Ramos (cell line): ENCODE results near the gene SURF2.
"Not testable (repeated sequence)": the region's sequence is repeated elsewhere in the genome, so short reads cannot be mapped to it uniquely, and the experiment has no call there.

Experiments used
- in situ Hi-C: fragments of 300-500 bp; cut with MboI; formaldehyde crosslinking; loops from one replicate; pipeline ENCODE4 v1.14.3; 2022; ENCODE audit warnings: low sequenced_read_pairs; ENCODE audit not compliant: unreplicated experiment

SURF2 gene

GRCh38 chr9:133356391-133357091, at the start of gene SURF2, which contains the start of gene SURF1:
Gene SURF2 (plus strand): TSS chr9:133356550. CDS start chr9:133356593, 43 bp downstream.
Gene SURF1 (minus strand): TSS chr9:133356487. CDS start chr9:133356453, 34 bp downstream.
- in situ Hi-C loops = no loop called here

DNA sequence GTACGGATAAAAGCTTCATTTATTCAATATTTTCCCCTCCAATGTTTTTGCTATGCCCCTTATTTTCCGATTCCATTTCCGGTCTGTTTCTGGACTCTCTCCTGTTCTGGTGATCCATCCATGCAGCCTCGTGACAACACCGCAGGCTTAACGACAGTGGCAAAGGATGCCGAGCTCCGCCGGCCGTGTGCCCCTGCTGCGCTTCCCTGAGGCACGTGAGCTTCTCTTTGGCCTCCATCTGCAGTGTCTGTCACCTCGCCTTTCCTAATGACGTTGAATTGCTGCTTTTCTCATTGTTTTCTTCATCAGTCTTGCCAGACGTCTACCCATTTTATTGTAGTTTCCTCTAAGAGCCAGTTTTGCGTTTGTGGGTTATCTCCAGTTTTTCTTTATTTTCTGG, 49.0 kb upstream of the SURF2 start:
- in situ Hi-C loops = no loop called here

GRCh38 chr9:133309608-133310007, 46.7 kb upstream of the SURF2 start:
- in situ Hi-C loops = no loop called here

DNA sequence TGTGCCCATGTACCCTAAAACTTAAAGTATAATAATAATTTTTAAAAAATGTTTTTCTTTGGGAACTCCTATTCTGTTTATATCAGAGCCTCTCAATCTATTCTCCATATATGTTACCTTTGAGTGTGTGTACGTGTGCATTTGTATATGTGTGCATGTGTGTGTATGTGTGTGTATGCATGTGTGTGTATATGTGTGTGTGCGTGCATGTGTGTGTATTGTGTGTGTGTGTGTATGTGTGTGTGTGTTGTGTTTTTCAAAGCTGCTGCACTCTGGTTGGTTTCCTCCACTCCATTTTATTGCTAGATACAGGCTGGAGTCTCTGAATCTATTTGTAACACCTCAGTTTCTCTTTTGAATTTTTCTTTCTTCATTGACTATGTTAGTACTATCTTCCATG, 40.4 kb upstream of the SURF2 start:
- in situ Hi-C loops = no loop called here

DNA sequence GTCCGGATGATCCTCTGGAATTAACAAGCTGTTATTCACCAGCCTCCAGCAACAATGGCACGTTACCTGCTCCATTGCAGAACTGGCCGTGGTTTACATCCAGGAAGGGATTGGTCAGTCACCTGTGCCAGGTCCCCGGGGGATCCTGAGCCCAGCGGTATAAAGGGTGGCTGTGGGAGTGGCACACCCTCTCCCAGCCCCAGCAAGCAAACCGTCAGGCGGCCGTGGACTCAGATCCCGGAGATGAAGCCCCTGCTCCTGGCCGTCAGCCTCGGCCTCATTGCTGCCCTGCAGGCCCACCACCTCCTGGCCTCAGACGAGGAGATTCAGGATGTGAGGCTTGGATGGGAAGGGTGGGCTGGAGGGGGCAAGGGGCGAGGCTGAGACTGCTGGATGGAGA, 38.8 kb upstream of the SURF2 start:
- in situ Hi-C loops = not testable (repeated sequence)

- in situ Hi-C loops = no loop called here
Observed at GRCh38 chr9:133320421-133320881, 35.9 kb upstream of the SURF2 start.

DNA sequence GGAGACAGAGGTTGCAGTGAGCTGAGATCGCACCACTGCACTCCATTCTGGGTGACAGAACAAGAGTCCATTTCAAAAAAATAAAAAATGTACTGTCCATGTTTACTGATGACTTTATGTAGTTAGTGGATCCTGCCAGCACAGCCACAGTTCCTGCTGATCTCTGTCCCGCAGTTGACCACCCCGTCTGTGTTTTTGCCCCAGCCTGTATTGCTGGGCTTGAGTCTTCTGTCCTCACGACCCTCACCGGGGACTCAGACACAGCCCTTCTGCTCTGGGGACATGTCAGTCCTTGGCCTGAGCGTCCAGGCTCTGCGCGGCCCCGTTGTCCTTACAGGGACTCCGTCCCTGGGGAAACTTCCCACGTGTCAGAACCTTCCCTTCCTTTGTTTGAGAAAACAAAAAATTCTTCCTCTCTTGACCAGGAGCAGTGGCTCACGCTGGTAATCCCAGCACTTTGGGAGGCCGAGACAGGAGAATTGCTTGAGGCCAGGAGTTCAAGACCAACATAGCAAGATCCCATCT, 34.9 kb upstream of the SURF2 start:
- in situ Hi-C loops = no loop called here

DNA sequence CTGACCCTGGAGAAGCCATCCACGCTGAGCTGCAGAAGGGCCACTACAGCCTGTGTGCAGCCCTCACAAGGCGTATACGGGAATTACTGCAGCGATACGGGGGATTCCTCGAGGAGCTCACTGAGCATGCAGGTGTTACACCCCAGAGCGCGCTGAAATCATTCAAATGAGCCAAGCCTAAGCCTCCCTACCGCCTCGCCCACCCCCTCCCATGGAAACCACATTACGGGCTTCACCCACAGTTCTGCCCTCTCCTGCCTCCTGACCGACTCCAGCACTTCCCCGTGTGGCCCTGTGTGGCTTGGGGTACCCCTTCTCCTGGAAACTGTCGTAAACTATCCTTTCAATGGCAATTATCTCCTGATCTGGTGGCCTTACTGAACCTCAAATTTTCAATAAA, 33.6 kb upstream of the SURF2 start:
- in situ Hi-C loops = no loop called here

- in situ Hi-C loops = no loop called here
Observed at GRCh38 chr9:133323211-133323610, 33.1 kb upstream of the SURF2 start.

GRCh38 chr9:133323991-133324703, 32.2 kb upstream of the SURF2 start:
- in situ Hi-C loops = no loop called here

- in situ Hi-C loops = not testable (repeated sequence)
Observed at GRCh38 chr9:133327021-133327420, 29.3 kb upstream of the SURF2 start.

- in situ Hi-C loops = no loop called here
Observed at GRCh38 chr9:133327834-133328484, 28.4 kb upstream of the SURF2 start.

- in situ Hi-C loops = not testable (repeated sequence)
Observed at GRCh38 chr9:133329306-133330156, 26.8 kb upstream of the SURF2 start.

- in situ Hi-C loops = no loop called here
Observed at GRCh38 chr9:133331221-133331620, 25.1 kb upstream of the SURF2 start.

- in situ Hi-C loops = no loop called here
Observed at GRCh38 chr9:133331641-133332380, 24.5 kb upstream of the SURF2 start.

- in situ Hi-C loops = no loop called here
Observed at GRCh38 chr9:133332381-133332730, 24.0 kb upstream of the SURF2 start.

- in situ Hi-C loops = no loop called here
Observed at GRCh38 chr9:133333011-133333410, 23.3 kb upstream of the SURF2 start.

GRCh38 chr9:133333566-133333965, 22.8 kb upstream of the SURF2 start:
- in situ Hi-C loops = no loop called here

GRCh38 chr9:133334161-133334560, 22.2 kb upstream of the SURF2 start:
- in situ Hi-C loops = no loop called here
